Glutamatergic neuron (in vitro differentiated cells): ENCODE measurements around the gene NKX1-1. TPM values are rescaled to one million over a fixed set of nuclear protein-coding genes. Genes with fewer than 3 reads are reported as not detected.

ENCODE experiments used
- DNase-seq: peaks from one replicate; pipeline ENCODE4 v3.0.0; 2022
- H3K27ac Mint-ChIP-seq: one replicate; pipeline ENCODE4 v1.8.0; 2020; ENCODE audit warnings: mild to moderate bottlenecking, mixed read lengths, inconsistent platforms; ENCODE audit not compliant: unreplicated experiment
- H3K27me3 Mint-ChIP-seq: one replicate; pipeline ENCODE4 v1.8.0; 2020; ENCODE audit warnings: mild to moderate bottlenecking, moderate library complexity, mixed read lengths, inconsistent platforms; ENCODE audit not compliant: unreplicated experiment
- H3K36me3 Mint-ChIP-seq: one replicate; pipeline ENCODE4 v1.8.0; 2020; ENCODE audit warnings: mild to moderate bottlenecking, mixed read lengths, inconsistent platforms; ENCODE audit not compliant: unreplicated experiment
- H3K4me1 Mint-ChIP-seq: one replicate; pipeline ENCODE4 v1.8.0; 2020; ENCODE audit warnings: mild to moderate bottlenecking, low read depth, mixed read lengths, inconsistent platforms; ENCODE audit not compliant: unreplicated experiment
- H3K4me3 Mint-ChIP-seq: one replicate; pipeline ENCODE4 v1.8.0; 2020; ENCODE audit warnings: mild to moderate bottlenecking, mixed read lengths, inconsistent platforms; ENCODE audit not compliant: unreplicated experiment
- H3K9me3 Mint-ChIP-seq: one replicate; pipeline ENCODE4 v1.8.0; 2020; ENCODE audit warnings: mild to moderate bottlenecking, moderate library complexity, mixed read lengths, inconsistent platforms; ENCODE audit not compliant: unreplicated experiment
- CTCF ChIP-seq: fragments of 200-600 bp; sonication (generic); IDR thresholded peaks from one replicate; pipeline ENCODE4 v1.5.0; 2021; ENCODE audit not compliant: partially characterized antibody, unreplicated experiment
- total RNA-seq: library from RNA; stranded (reverse); fragmentation: NEBNext Ultra II Directional; extraction: Animal tissue kit (Norgen Biotek cat#: 25700); gene quantifications from one replicate; pipeline ENCODE4 v1.2.1, GENCODE V29; 2021; ENCODE audit not compliant: unreplicated experiment

NKX1-1 gene
- total RNA-seq, 1 donor from 2014 or later = not detected

DNA sequence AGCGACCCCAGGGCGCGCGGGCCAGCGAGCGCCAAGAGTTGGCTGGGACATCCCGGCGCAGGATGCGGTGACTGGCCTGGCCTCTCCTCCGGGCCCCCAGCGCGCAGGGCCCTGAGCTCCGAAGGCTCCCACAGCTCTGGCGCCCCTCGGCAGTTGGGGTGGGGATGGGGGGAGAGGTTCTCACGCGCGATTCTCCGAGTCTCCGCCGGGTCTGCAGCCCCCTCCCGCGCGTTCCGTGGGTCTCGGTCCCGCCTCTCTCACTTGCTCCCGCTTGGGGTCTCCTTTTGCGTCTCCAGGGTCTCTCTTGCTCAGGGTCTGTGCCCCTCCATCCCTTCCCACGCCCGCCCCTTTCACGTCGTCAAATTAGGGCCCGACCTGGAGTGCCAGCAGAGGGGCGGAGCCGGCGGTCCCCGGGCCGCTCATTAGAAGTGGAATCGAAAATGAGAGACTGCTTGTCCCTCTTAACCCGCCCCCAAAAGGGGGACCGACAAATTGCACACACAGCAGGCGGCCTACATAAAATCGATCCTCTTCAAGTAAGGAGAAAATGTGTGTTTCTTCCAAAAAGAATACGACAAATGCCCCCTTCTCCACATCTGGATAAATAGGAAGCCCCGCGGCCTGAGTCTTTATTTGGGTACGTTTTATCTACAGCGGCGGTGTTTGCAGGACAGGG, 877 bp upstream of the NKX1-1 start:
- Mint-ChIP-seq H3K4me3 (peak overlapping the region; percentile 64), H3K4me1 (peaks cover 6% of the 10 kb centered on the region), H3K9me3 (peaks cover 11% of the 10 kb centered on the region), H3K36me3 (no peaks in the 10 kb centered on the region), H3K27me3 (peaks cover 23% of the 10 kb centered on the region), H3K27ac (no peak overlapping the region)
- DNase-seq = peak; percentile 12
- TF ChIP-seq CTCF = no peak

DNA sequence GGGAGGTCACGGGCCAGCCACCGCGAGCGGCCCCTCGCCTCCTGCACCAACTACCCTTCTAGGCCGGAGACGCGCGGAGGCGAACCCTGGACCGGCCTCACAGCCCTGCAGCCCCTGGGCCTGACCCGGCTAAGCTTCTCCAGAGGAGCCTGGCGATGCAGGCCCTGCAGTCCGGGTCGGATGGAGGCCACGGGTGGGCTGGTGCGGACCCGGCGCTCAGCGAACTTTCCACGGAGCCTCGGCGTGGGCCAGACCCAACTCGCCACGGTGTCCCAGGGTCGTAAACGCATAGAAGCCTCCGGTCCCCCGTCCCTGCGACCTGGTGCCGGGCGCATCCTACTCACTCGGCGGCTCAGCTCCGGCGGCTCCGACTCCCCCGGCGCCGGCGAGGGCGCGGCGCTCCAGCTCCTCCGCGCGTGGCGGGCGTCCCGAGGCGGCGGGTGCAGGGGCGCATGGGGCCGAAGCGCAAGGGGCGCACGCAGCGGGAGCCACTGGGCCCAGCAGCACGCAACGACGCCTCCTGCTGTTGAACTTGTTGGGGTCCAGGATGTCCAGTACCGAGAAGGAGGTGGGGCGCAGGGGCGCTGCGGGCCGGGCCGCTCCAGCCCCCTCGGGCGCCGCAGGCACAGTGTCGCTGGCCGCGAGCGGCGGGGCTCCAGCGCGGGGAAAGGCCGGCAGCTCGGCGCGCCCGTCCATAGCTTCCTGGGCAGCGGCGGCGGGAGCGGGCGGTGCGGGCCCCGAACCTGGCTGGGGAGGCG, 427 bp downstream of the NKX1-1 start:
- Mint-ChIP-seq H3K36me3 (no peaks in the 10 kb centered on the region), H3K27me3 (peaks cover 22% of the 10 kb centered on the region), H3K9me3 (peaks cover 6% of the 10 kb centered on the region), H3K27ac (no peak overlapping the region), H3K4me1 (peaks cover 6% of the 10 kb centered on the region), H3K4me3 (no peak overlapping the region)
- DNase-seq = peak; percentile 34
- no peak for TF ChIP-seq CTCF

DNA sequence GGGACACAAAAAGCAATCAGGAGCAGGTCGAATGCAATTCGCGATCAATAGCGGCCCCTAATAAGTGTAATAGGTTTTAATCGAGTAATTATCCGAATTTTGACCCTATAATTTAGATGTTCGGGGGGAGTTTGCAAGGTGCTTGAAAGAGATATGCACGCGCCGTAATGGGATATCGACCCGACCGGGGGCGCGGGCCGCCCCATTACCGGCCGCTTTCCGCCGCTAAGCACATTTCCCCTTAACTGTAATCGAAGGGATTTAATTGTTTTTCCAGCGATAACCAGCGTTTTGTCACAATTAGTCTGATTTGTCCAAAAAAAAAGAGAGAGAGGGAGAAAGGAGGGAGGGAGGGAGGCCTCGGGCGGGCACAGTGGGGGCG, 997 bp downstream of the NKX1-1 start:
- H3K27me3 Mint-ChIP-seq = peaks cover 19% of the 10 kb centered on the region
- peak overlapping the region; percentile 59 for H3K4me3 Mint-ChIP-seq
- TF ChIP-seq CTCF = no peak
- H3K36me3 Mint-ChIP-seq = no peaks in the 10 kb centered on the region
- H3K27ac Mint-ChIP-seq = no peak overlapping the region
- peaks cover 6% of the 10 kb centered on the region for H3K9me3 Mint-ChIP-seq
- peaks cover 6% of the 10 kb centered on the region for H3K4me1 Mint-ChIP-seq
- DNase-seq = no peak

DNA sequence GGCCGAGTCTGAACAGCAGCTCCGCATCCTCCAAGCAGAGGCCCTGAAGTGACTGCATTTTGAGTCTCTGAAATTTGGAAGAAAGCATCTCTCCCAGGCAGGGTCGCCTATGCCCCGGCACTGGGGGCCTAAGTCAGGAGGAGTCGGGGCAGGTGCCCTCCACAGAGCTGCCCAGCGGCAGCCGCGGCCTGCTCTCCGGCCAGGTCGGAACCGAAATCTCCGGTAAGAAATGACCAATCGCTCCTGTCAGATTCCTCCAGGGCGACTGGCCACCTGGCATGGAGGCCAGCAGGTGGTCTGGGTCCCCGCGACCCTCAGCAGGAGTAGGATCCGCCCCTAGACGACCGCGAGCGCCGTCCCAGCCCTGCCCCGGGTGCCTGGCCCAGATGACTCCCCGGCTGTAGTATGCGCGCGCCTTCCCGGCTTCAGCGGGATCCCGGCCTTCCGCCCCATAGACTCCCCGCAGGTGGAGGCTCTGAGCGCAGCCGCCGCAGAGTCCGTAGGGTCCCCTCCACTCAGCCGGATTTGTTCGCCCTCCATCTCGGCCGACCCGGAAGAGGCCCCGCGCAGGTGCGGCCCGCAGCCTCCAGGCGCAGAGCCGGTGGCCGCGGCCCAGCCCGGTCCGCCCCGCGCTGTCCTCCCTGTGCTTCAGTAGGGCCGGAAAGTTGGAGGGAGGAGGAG, 1.5 kb downstream of the NKX1-1 start:
- DNase-seq = peak; percentile 16
- H3K27ac Mint-ChIP-seq = no peak overlapping the region
- H3K4me1 Mint-ChIP-seq = peaks cover 6% of the 10 kb centered on the region
- H3K9me3 Mint-ChIP-seq = peaks cover 6% of the 10 kb centered on the region
- H3K4me3 Mint-ChIP-seq = no peak overlapping the region
- TF ChIP-seq CTCF = no peak
- no peaks in the 10 kb centered on the region for H3K36me3 Mint-ChIP-seq
- peaks cover 17% of the 10 kb centered on the region for H3K27me3 Mint-ChIP-seq
